ENCODE results near the gene CHST11.
A peak's percentile ranks its signal among the peaks of the same experiment; 100 is the strongest.

CHST11 gene

DNA sequence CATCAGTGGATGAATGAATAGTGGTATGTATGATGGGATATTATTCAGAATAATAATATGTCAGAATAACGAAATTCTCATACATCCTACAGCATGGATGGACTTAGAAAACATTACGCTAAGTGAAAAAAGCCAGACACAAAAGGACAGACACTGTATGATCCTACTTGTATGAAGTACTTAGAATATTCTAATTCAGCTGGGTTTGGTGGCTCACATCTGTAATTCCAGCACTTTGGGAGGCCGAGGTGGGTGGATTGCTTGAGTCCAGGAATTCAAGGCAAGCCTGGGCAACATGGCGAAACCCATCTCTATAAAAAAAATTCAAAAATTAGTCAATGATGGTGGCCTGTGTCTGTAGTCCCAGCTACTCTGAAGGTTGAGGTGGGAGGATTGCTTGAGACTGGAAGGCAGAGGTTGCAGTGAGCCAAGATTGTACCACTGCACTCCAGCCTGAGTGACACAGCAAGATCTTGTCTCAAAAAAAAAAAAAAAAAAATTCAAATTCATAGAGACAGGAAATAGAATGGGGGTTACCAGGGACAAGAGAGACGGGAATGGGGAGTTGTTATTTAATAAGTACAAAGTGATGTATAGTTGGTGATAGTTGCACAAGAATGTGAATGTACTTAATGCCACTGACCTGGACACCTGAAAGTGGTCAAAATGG lies 132.3 kb downstream of the CHST11 start:
- no peak for DNase-seq

- no peak for DNase-seq
Observed at GRCh38 chr12:104590022-104590421, 133.3 kb downstream of the CHST11 start.

GRCh38 chr12:104591257-104591885 lies 134.6 kb downstream of the CHST11 start:
- DNase-seq, result no peak

DNA sequence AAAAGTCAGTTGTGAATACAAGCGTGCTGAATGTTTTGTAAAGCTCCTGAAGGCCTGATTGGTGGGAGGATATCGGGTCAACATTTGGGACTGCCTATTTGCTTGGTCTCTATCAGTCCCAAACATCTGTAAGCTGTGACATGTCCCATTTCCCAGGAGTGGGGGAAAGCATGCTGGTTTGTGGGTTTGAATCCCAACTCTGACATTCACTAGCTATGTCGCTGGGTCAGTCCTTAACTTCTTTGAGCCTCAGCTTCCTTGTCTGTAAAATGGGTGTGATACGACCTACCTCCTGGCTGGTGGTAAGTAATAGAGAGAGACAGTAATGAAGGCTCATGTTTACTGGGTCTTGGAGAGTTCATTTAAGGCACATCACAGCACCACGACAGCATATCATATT lies 136.7 kb downstream of the CHST11 start:
- no peak for DNase-seq

GRCh38 chr12:104596134-104596799 lies 139.5 kb downstream of the CHST11 start:
- DNase-seq, result no peak

GRCh38 chr12:104596898-104597843 lies 140.4 kb downstream of the CHST11 start:
- no peak for DNase-seq

GRCh38 chr12:104598342-104599271 lies 141.9 kb downstream of the CHST11 start:
- no peak for DNase-seq

- DNase-seq, result no peak
Observed at GRCh38 chr12:104599272-104600035, 142.7 kb downstream of the CHST11 start.

DNA sequence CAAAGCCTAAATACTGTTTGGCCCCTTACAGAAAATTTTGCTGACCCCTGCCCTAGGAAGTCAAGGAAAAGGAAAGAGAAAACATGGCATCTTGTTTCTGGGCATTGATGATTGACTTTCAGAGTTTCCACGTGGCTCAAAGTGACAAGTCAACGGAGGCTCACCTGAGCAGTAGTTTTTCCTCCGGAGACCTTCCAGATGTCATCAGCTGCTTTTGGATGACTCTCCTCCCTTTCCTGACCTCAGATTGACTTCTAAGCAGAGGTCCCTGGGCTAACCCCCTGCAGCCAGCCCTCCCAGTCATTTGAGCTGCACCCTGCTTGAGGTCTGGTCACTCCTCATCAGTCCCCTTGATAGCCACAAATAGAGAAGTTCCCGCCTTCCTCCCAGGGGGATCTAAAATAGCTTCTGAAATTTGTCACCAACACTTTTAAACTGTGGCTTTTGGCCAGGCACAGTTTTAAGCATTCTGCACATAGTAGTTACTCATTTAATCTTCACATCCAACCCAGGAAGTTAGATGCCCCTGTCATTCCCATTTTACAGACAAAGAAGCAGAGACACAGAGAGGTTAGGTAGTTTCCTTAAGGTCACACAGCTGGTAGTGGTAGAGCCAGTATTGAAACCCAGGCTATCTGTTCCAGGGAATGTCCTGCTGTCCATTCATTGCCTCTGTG lies 143.4 kb downstream of the CHST11 start:
- no peak for DNase-seq

- no peak for DNase-seq
Observed at GRCh38 chr12:104600790-104601739, 144.3 kb downstream of the CHST11 start.

DNA sequence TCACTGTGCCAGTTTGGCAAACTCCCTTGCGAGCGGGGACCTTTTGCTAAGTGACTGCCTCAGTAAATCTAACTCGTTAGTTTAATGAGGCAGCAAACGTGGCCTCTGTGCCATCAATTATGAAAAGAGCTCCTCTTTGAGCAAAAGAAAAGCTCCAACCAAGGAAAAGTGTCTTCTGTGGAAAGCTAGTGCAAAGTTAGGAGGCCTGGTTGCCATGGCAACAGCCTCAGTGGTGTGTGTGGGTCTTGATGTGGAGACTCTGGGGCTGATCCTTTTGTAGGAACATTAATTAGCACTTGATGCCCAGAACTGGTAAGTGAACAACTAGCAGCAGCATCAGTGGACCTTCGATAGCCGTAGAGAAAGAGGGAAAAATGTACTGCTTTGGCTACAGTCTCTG lies 145.7 kb downstream of the CHST11 start:
- no peak for DNase-seq

GRCh38 chr12:104602896-104603295 lies 146.1 kb downstream of the CHST11 start:
- no peak for DNase-seq

GRCh38 chr12:104603545-104603973 lies 146.8 kb downstream of the CHST11 start:
- no peak for DNase-seq

DNA sequence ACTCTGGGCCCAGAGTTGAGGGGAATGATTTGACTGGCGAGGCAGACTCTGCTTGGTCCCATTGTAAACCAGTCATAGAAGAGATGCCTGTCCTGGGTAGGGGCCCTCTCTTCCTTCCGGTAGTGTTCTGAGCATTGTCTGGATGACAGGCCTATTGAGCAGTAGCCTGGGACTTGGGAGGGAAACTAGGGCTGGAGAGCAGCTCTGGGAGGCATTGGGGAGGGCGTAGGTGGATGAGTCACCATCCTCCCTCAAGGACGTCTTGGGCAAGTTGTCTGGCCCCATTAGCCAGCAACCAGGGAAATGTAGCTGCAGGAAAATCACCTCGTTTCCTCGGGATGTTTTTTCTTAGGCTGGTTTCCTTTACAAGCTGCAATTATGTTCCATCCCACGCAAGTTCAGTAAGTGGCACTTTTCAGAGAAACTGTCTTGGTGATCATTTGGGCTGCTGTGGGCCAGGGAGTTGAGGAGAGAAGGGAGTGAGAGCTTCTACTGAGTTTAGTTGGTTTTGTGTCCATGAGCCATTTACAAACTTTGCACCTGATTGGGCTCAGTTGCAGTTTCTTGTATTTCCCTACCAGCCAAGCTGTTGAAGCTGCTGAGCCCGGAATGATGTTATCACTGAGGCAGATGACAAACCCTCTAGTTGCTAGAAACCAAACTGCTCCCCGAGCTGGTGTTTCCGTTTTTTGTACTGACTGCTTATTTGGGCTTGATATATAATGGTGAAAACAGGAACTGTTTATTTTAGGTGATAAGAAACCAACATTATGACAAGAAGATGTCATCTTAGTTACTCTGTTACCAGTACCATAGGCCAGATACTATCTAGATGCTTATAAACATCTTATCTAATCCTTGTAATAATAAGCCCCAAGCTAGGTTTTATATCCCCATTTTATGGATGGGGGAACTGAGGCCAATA lies 147.6 kb downstream of the CHST11 start:
- DNase-seq, result peak; percentile 6 to 17

GRCh38 chr12:104604995-104605675 lies 148.4 kb downstream of the CHST11 start:
- DNase-seq, result no peak

DNA sequence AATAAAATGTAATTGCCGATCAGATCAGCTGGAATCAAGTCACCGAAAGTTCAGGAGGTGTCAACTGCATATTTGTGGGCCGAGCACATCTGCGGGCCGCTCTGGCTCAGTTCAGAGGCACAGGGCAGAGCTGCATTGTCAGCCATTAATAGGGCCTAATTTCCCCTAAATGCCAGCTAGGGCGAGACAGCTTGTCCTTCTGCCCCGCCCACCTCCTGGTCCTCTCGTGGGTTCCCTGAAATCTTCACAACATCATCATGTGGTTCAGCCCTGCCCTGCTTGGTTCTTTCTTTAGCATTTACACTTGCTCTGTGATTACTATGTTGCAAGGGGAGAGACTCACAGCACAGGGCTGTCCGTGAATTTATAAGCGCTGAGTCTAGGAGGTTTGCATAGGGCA lies 148.9 kb downstream of the CHST11 start:
- DNase-seq, result peak; percentile 12 to 28

GRCh38 chr12:104608998-104609397 lies 152.2 kb downstream of the CHST11 start:
- DNase-seq, result no peak

Measured in hippocampal formation (tissue), 2 donors.